Activated naive CD8-positive, alpha-beta T cell treated with anti-CD3 and anti-CD28 coated beads, Interleukin-2, amount 50 U/mL, for 24 hours (primary cell): ENCODE data around the gene NR1D1.

Source experiments
- ATAC-seq: fragments of 150-1000 bp; cut with Tn5 transposase; one replicate; pipeline ENCODE4 v1.10.0; 2021
- DNase-seq: peaks from one replicate; pipeline ENCODE4 v3.0.0; 2021
- H3K27ac Mint-ChIP-seq: one replicate; pipeline ENCODE4 v1.8.0; 2021; ENCODE audit warnings: mild to moderate bottlenecking, mixed read lengths
- H3K27me3 Mint-ChIP-seq: one replicate; pipeline ENCODE4 v1.8.0; 2021; ENCODE audit warnings: mixed read lengths
- H3K36me3 Mint-ChIP-seq: one replicate; pipeline ENCODE4 v1.8.0; 2021; ENCODE audit warnings: low read depth, mixed read lengths
- H3K4me1 Mint-ChIP-seq: one replicate; pipeline ENCODE4 v1.8.0; 2021; ENCODE audit warnings: mixed read lengths
- H3K4me3 Mint-ChIP-seq: one replicate; pipeline ENCODE4 v1.8.0; 2021; ENCODE audit warnings: mild to moderate bottlenecking, moderate library complexity, mixed read lengths
- H3K9me3 Mint-ChIP-seq: one replicate; pipeline ENCODE4 v1.8.0; 2021; ENCODE audit warnings: mixed read lengths

The NR1D1 gene

DNA sequence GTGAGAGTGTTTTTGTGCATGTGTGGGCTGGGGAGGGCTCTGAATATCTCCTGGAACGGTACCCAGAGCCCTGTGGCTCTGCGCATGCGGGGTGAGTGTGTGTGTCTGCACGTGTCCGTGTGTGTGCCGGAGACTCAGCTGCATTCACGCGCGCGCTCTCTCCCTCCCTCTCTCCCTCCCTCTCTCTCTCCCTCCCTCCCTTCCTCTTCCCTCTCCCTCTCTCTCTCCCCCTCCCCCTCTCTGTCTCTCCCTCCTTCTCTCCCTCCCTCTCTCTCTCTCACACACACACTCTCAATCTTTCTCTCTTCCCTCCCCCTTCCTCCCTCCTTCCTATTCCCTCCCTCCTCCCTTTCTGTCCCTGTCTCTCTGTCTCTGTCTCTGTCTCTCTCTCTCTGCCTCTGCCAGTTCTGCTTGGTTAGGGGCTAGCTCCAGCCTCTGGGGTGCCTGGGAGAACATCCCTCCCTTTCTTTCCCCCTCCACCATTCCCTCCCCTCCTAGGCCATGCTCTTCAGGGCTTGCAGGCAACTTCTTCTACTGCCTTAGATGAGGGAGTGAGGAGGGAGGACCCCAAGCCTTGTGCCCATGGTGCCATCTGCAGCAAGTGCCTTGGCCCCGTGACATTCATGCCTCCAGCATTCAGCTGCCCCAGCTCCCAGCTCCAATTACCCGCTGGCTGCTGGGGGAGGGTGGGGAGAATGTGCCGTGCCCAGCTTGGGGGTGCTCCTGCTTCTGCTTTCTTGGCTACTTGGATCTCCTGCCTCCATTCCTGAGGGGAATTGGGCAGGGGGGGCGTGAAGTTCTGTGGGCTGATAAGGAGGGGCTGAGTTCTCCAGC lies 31.3 kb downstream of the NR1D1 start:
- DNase-seq (peak; percentile 83), ATAC-seq (peak; percentile 42)
- Mint-ChIP-seq H3K36me3 (no peaks in the 10 kb centered on the region), H3K4me1 (peaks cover 69% of the 10 kb centered on the region), H3K27me3 (no peaks in the 10 kb centered on the region), H3K9me3 (no peaks in the 10 kb centered on the region), H3K27ac (peak overlapping the region; percentile 95), H3K4me3 (peak overlapping the region; percentile 80)

DNA sequence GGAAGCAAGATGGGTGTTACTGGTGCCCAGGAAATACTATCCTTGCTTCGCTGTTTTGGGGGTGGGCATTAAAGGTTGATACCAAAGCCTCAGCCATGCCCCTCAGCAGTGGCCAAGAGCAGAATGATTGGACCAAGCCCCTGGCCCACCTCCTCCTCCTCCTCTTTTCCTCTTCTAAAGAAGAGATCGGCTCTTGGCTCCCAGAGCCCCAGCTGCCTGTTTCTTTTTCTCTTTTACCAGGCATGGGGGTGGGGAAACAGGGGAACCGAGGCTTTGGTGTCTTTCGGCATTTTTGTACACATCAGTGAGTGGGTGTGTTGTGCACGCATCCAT lies 31.8 kb downstream of the NR1D1 start:
- Mint-ChIP-seq H3K36me3 (no peaks in the 10 kb centered on the region), H3K27me3 (no peaks in the 10 kb centered on the region), H3K4me1 (peaks cover 73% of the 10 kb centered on the region), H3K9me3 (no peaks in the 10 kb centered on the region), H3K27ac (peak overlapping the region; percentile 95), H3K4me3 (peak overlapping the region; percentile 80)
- no peak for ATAC-seq
- DNase-seq: no peak

DNA sequence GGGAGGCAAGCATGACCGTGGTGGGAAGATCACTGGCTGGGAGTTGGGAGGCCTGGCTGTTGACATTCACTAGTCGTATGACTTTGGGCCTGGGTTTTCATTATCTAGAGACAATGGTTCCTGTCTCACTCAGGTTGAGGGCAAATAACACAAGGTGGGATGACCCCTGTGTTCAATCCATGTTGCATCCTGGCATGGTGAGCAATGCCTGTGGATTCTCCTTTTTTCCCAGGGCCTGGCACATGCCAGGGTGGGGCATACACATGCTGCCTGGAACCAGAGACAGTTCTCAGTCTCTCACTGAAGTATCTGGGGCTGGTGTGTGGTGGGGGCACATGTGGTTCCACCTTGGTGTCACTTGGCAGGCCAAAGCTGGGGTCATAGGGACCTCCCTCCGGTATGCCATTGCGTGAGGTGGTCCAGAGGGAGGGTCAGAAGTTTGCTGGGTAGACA lies 32.2 kb downstream of the NR1D1 start:
- Mint-ChIP-seq H3K36me3 (no peaks in the 10 kb centered on the region), H3K4me1 (peaks cover 75% of the 10 kb centered on the region), H3K4me3 (peak overlapping the region; percentile 80), H3K27me3 (no peaks in the 10 kb centered on the region), H3K27ac (peak overlapping the region; percentile 95), H3K9me3 (no peaks in the 10 kb centered on the region)
- DNase-seq: peak; percentile 29
- ATAC-seq: no peak

DNA sequence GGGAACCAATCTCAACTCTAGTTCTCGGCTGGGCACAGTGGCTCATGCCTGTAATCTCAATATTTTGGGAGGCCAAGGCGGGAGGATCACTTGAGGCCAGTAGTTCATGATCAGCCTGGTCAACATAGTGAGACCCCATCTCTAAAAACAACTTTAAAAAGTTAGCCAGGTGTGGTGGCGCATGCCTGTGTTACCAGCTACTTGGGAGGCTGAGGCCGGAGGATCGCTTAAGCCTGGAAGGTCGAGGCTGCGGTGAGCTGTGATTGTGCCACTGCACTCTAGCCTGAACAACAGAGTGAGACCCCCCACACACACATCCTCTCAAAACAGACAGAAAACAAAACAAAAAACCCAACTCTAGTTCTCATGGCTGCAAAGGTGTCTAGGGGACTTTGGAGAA lies 32.7 kb downstream of the NR1D1 start:
- H3K4me3 Mint-ChIP-seq: peak overlapping the region; percentile 80
- H3K9me3 Mint-ChIP-seq: no peaks in the 10 kb centered on the region
- no peak for DNase-seq
- peak overlapping the region; percentile 95 for H3K27ac Mint-ChIP-seq
- H3K27me3 Mint-ChIP-seq: no peaks in the 10 kb centered on the region
- H3K36me3 Mint-ChIP-seq: no peaks in the 10 kb centered on the region
- ATAC-seq: no peak
- peaks cover 73% of the 10 kb centered on the region for H3K4me1 Mint-ChIP-seq

DNA sequence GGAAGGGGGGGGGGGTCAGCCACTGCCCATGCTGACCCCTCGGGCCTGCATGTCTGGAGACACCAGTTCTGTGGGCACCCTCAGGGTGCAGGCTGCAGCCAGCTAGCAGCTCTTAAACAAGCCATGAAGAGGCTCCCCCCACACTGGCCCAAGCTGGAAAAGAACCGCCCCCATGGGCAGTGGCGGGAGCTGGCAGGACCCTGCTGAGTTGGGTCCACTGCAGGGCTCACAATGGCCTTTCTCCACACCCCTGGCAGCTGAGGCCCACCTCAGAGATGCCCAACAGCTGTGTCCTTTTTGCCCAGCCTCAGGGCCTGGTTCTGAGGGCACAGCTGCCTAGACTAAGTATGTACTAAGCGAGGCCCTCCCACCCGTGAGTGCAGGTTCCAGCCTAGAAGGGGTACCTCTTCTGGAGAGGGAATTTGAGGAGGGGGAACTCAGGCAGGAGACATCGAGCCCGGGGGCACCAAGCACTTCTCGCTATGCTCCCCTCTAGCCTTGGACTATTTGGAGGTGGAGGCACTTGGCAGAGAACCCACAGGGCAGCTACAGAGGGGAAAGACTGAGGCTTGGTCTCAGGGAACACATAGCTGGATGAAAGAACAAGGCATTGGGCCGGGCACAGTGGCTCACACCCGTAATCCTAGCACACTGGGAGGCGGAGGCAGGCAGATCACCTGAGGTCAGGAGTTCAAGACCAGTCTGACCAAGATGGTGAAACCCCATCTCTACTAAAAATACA lies 34.4 kb downstream of the NR1D1 start:
- no peaks in the 10 kb centered on the region for H3K36me3 Mint-ChIP-seq
- H3K9me3 Mint-ChIP-seq: no peaks in the 10 kb centered on the region
- no peak overlapping the region for H3K4me3 Mint-ChIP-seq
- DNase-seq: no peak
- H3K4me1 Mint-ChIP-seq: peaks cover 69% of the 10 kb centered on the region
- ATAC-seq: no peak
- no peak overlapping the region for H3K27ac Mint-ChIP-seq
- H3K27me3 Mint-ChIP-seq: no peaks in the 10 kb centered on the region

DNA sequence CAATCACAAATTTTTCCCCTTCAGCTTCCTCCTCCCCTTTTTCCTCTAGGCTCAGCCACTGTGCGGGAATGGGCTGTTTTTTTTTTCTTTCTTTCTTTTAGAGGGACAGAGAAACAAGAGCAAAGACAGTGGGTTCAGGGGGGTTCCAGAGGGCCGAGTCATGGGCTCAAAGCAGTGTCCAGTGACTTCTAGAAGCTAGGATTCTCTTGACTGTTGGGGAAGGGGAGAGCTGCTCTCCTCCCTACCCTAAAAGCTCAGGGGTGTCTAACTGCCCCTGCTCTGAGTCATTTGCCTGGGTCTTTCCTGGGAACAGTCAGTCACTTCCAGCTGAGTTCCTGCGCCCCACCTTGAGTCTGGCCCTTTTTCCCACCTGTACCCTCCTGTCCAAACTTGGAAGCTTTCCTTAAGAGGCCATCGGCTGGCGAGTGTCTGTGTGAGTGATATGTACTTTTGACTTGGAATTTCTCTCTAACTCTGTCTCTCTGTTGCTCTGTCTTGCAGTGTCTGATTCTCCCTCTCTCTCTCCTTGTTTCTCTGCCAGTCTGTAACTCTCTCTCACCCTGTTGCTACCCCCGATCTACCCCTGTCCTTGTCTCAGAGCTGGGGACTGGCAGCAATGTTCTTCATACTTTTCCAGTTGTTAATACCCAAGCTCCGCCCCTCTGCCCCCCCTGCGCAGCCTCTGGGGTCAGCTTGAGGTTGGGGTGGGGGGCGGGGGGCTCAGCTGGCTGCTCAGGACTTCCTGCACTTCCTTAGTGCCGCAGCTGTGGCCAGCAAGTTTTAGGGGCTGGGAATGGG lies 35.2 kb downstream of the NR1D1 start:
- H3K27me3 Mint-ChIP-seq: no peaks in the 10 kb centered on the region
- ATAC-seq (no peak), DNase-seq (no peak)
- no peaks in the 10 kb centered on the region for H3K9me3 Mint-ChIP-seq
- H3K4me1 Mint-ChIP-seq: peaks cover 61% of the 10 kb centered on the region
- H3K4me3 Mint-ChIP-seq: peak overlapping the region; percentile 82
- H3K36me3 Mint-ChIP-seq: no peaks in the 10 kb centered on the region
- H3K27ac Mint-ChIP-seq: no peak overlapping the region

DNA sequence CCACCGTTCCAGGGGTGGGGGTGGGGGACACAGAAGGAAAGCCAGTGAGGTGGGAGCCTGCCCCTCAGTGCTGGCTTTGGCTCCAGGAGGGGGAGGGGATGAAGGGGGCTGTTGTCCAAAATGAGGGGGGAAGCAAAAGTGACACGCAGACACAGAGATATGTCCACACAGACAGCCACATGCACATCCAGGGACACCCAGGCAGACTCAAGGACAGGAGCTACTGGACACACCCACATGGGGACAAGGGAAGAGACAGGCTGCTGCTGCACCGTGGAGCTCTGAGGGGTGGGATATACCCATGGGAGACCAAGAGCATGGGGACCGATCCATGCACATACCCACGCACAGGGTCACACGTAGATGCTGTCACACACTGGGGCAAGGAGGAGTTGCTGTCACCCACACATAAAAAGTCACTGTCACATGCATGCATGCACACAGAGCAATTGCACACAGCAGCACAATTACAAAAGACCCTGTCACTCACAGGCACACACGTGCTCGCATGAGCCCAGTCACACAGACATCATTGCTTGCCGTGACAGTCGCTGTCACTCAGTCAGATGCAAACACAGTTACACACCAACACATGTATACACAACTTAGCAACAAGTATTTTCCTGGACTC lies 36.4 kb downstream of the NR1D1 start:
- DNase-seq (no peak), ATAC-seq (no peak)
- H3K36me3 Mint-ChIP-seq: no peaks in the 10 kb centered on the region
- H3K27ac Mint-ChIP-seq: peak overlapping the region; percentile 31
- H3K9me3 Mint-ChIP-seq: no peaks in the 10 kb centered on the region
- H3K4me1 Mint-ChIP-seq: peaks cover 49% of the 10 kb centered on the region
- H3K4me3 Mint-ChIP-seq: peak overlapping the region; percentile 82
- H3K27me3 Mint-ChIP-seq: no peaks in the 10 kb centered on the region

DNA sequence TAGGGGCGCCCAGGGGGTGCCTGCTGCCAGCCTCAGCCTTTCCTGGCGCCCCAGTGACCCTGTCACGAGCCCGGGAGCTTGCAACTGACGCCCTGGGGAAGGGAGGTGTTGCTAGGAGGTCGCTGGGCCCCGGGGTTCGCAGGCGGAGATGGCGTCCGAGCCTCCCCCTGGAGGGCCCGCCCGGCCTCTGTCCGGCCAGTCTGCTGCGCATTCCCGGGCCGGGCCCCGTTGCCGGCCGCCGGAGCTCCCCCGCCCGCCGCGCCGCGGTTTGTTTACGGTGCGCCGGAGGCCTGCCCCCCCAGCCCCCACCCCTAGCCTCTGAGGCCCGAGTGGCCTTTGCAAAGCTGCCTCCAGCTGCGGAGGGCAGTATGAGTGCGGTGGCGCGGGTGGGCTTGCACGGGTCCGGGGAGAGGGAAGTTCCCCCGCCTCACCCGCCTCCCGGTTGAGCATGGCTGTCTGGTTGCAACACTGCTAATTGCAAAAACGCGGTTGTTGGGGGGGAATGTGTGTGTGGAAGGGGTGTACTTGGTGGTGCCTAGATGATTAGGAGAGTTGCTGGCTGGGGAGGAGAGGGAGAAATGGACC lies 37.1 kb downstream of the NR1D1 start:
- Mint-ChIP-seq H3K36me3 (no peaks in the 10 kb centered on the region), H3K9me3 (no peaks in the 10 kb centered on the region), H3K27me3 (peaks cover 2% of the 10 kb centered on the region), H3K4me1 (peaks cover 42% of the 10 kb centered on the region), H3K4me3 (peak overlapping the region; percentile 82), H3K27ac (peak overlapping the region; percentile 31)
- ATAC-seq (no peak), DNase-seq (peak; percentile 26)

DNA sequence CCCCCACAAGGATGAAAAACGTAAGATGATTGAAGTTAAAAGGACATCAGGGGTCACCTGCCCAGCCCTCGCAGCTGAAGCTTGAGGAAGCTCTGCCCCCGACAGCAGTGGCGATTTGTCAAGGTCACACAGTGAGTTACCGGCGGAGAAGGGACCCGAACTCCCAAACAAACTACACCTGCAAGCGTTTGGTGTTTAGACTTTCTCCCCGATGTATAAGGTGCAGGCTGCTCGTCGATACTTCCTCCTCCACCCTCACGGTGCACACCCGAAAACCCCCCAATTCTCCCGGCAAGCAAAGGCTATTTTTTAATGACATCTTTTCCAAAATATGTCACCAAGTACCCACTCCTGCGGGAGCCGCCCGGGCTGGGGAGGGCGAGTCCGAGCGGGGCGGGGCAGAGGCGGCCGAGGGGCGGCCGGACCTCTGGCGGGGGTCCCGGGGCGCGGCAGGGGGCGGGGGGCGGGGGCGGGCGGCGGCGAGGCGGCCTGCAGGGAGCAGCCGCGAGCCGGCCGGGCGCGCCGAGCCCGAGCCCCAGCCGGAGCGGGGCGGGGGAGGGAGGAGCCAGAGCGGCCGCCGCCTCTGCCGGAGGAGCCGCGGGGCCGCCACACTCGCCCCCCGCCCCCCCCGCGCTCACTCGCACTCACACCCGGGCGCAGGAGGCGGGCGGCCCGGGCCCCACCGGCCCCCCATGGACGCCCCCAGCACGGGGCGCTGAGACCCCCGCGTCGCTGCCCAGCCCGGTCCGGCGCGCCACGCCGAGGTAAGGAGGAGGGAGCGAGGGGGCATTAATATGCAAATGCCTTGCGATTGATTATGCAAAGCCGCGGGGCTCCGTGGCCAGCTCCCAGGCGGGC lies 37.8 kb downstream of the NR1D1 start, which contains the start of gene THRA:
Gene THRA (plus strand): TSS at position 637 of the 858 bp plus-strand sequence. CDS start 11,524 bp downstream, outside the sequence.
- peak within 1 kb of the TSS; percentile 82 for H3K4me3 Mint-ChIP-seq
- peak within 1 kb of the TSS; percentile 78 for H3K27ac Mint-ChIP-seq

DNA sequence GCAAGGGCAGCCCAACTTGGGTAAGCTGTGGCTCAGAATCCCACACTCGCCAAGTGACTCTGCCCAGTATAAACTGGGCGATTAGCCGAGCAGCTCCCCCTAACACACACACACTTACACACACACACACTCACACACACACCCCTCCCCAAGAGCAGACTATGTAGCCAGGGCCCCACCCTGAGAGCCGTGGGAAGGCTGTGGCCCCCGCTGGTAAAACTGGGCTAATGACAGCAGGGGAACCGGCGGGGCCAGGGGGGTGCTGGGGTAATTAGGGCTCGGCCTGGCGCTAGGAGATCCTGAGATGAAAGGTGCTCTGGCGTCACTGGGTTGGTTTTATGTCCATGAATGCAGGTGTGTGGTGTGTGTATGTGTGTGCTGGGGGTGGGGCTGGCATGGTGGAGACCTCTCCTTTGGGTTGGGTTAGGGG lies 38.8 kb downstream of the NR1D1 start:
- H3K9me3 Mint-ChIP-seq: no peaks in the 10 kb centered on the region
- H3K27me3 Mint-ChIP-seq: peaks cover 5% of the 10 kb centered on the region
- DNase-seq: no peak

More for the DNA sequence above, 37.8 kb downstream of the NR1D1 start, which contains the start of gene THRA:
- ATAC-seq (peak; percentile 73), DNase-seq (peak; percentile 68)
- H3K9me3 Mint-ChIP-seq: no peaks in the 10 kb centered on the region
- H3K4me1 Mint-ChIP-seq: peaks cover 35% of the 10 kb centered on the region
- no peaks in the 10 kb centered on the region for H3K36me3 Mint-ChIP-seq
- H3K27me3 Mint-ChIP-seq: peaks cover 5% of the 10 kb centered on the region

DNA sequence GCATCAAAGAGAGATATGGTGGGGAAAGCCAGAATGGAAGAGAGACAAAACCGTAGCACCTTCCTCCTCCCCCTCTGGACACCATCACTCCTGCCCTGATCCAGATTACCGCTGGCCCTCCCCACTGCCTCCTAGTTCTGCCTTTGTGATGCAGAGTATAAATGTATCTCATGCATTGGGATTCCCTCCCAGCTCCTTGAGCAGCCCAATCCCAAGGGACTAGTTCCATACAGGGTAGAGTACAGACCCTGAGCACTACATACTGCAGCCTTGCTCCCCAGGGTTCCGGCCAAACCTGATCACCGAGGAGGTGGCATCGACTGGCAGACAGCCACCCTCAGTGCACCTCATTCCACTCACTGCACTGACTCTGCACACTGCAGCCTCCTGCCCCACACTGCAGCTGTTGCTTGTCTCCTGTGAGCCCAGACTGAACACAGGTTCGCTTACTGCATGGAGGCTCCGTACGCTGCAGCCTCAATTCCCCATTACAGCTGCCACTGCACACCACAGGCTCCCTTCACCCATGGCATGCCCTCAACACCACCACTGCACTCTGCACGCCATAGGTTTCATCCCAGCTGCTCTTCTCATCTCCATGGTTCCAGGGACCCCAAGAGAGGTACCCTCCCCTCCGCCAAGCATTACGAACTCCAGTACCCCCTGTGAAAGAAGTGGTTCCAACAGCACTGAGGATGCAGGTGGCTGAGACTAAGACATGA lies 39.3 kb downstream of the NR1D1 start:
- no peak overlapping the region for H3K27ac Mint-ChIP-seq
- H3K9me3 Mint-ChIP-seq: no peaks in the 10 kb centered on the region
- ATAC-seq: no peak
- no peaks in the 10 kb centered on the region for H3K36me3 Mint-ChIP-seq
- peaks cover 5% of the 10 kb centered on the region for H3K27me3 Mint-ChIP-seq
- H3K4me1 Mint-ChIP-seq: peaks cover 29% of the 10 kb centered on the region
- DNase-seq: no peak
- no peak overlapping the region for H3K4me3 Mint-ChIP-seq

More for the DNA sequence above, 38.8 kb downstream of the NR1D1 start:
- ATAC-seq: no peak
- H3K4me1 Mint-ChIP-seq: peaks cover 31% of the 10 kb centered on the region
- no peaks in the 10 kb centered on the region for H3K36me3 Mint-ChIP-seq
- H3K27ac Mint-ChIP-seq: peak overlapping the region; percentile 78
- peak overlapping the region; percentile 79 for H3K4me3 Mint-ChIP-seq

DNA sequence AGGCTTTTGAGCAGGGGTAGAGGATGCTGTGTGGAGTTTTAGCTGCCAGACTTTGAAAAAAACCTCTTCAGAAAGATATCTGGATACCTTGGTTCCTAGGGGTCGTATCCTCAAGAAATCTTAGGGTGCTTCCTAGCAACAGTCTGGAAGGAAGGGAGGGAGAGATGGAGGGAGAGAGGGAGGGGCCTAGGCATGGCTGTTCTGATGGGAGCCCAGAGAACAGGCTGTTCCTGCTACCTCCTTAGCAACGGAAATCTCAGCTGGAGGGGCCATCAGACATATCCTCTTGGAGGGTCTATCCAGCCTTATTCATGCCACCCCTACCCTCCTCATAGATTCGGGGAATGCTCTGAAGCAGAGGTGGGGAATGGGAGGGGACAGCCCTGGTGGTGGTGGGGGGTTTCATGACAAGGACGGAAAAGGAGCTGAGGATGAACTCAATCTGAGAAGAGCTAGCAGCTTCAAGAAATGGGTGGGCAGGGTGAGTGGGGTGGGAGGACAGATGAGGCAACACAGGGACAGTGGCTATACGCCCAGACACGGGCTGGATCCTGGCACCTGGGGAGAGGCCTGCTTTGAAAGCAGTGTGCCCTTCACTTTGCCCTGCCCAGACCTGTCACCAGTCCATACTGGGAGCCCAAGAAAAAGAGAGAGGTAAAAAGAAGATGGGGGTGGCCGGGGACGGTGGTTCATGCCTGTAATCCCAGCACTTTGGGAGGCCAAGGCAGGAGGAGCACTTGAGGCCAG lies 40.5 kb downstream of the NR1D1 start:
- Mint-ChIP-seq H3K27me3 (peaks cover 5% of the 10 kb centered on the region), H3K4me3 (no peak overlapping the region), H3K27ac (no peak overlapping the region), H3K9me3 (no peaks in the 10 kb centered on the region), H3K36me3 (no peaks in the 10 kb centered on the region), H3K4me1 (peaks cover 26% of the 10 kb centered on the region)
- DNase-seq (no peak), ATAC-seq (no peak)
